ENCODE data around the gene FRG2C. TPM values are rescaled to one million over a fixed set of nuclear protein-coding genes. Genes with fewer than 3 reads are reported as not detected.
"Not testable (repeated sequence)": the region's sequence is repeated elsewhere in the genome, so short reads cannot be mapped to it uniquely, and the experiment has no call there.

FRG2C gene
- total RNA-seq, 1 donor from 2014 or later: not detected

DNA sequence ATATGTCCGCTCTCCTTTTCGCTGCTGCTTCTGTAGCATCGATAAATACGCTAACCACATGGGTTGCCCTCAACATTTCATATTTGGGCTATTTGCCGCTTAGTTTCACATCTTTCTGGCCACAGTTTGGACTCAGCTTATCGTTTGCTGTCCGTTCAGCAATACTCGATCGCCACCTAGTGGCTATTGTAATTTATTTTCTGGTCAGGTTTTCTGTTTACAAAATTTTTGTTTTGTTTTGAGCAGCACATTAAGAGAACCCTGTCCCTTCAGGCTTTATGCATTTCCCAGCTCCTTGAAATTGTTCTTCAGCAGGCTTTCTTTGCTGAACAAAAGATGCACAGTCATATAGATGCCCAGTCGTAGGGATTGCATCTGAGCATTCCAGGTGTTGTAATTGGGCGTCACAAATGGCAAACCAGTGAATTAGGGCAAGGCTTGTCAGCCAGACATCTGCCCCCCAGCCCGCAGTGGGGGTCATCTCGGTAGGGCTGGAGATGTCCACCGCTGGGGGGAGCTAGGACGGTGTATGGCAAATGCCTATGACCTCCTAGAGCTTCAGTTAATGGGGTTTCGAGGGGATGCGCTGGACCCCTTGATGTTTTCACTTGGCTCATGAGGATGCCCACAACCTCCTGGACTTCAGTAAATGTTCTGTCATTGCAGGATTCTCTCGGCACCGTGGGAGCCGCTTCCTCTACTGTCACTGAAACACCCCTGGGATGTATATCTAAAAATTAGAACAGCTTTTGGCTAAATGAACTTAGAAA lies 20.9 kb upstream of the FRG2C start:
- Mint-ChIP-seq H3K4me1 (ENCODE audit: low read depth) (peaks cover 16% of the 10 kb centered on the region), H3K4me3 (ENCODE audit: low read depth) (peak overlapping the region; percentile 39)
- not testable (repeated sequence) for H3K27ac Mint-ChIP-seq; H3K36me3 Mint-ChIP-seq (ENCODE audit: insufficient read depth); H3K9me3 Mint-ChIP-seq (ENCODE audit: low read depth); H3K27me3 Mint-ChIP-seq; DNase-seq (ENCODE audit: low spot score, unreplicated experiment)
- TF ChIP-seq, protein P1, sequence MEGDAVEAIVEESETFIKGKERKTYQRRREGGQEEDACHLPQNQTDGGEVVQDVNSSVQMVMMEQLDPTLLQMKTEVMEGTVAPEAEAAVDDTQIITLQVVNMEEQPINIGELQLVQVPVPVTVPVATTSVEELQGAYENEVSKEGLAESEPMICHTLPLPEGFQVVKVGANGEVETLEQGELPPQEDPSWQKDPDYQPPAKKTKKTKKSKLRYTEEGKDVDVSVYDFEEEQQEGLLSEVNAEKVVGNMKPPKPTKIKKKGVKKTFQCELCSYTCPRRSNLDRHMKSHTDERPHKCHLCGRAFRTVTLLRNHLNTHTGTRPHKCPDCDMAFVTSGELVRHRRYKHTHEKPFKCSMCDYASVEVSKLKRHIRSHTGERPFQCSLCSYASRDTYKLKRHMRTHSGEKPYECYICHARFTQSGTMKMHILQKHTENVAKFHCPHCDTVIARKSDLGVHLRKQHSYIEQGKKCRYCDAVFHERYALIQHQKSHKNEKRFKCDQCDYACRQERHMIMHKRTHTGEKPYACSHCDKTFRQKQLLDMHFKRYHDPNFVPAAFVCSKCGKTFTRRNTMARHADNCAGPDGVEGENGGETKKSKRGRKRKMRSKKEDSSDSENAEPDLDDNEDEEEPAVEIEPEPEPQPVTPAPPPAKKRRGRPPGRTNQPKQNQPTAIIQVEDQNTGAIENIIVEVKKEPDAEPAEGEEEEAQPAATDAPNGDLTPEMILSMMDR (IDR thresholded peaks at IDR 0.05; ENCODE audit: unreplicated experiment): peak; percentile 66

DNA sequence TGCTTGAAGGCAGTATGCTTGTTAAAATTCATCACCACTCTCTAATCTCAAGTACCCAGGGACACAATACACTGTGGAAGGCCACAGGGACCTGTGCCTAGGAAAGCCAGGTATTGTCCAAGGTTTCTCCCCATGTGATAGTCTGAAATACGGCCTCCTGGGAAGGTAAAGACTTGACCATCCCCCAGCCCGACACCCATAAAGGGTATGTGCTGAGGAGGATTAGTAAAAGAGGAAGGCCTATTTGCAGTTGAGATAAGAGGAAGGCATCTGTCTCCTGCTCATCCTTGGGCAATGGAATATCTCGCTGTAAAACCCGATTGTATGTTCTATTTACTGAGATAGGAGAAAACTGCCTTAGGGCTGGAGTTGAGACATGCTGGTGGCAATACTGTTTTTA lies 18.6 kb upstream of the FRG2C start:
- not testable (repeated sequence) for DNase-seq (ENCODE audit: low spot score, unreplicated experiment)
- H3K27ac Mint-ChIP-seq: peak overlapping the region; percentile 25

DNA sequence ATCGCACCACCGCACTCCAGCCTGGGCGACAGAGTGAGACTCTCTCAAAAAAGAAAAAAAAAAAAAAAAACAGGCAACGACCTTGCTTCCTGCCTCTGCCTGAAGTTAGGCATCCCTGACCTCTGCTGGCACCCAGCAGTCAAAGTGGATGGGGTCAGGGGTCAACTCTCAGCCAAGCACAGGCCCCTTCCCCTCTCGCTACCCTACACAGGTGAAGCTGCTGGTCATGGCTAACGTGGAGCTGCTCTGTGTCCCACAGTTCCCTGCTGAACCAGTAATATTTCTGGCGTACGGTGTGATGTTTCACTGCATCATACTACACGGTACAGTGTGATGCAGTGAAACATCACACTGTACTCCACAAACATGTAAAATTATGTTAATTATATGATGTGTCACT lies 13.9 kb upstream of the FRG2C start:
- no peak for DNase-seq (ENCODE audit: low spot score, unreplicated experiment)
- Mint-ChIP-seq H3K4me3 (ENCODE audit: low read depth) (no peak overlapping the region), H3K9me3 (ENCODE audit: low read depth) (no peaks in the 10 kb centered on the region), H3K27ac (no peak overlapping the region), H3K36me3 (ENCODE audit: insufficient read depth) (peaks cover 3% of the 10 kb centered on the region), H3K27me3 (peaks cover 24% of the 10 kb centered on the region), H3K4me1 (ENCODE audit: low read depth) (peaks cover 8% of the 10 kb centered on the region)
- TF ChIP-seq, protein P1 (IDR thresholded peaks at IDR 0.05; ENCODE audit: unreplicated experiment): no peak

More for the DNA sequence above, 18.6 kb upstream of the FRG2C start:
- not testable (repeated sequence) for H3K27me3 Mint-ChIP-seq; H3K9me3 Mint-ChIP-seq (ENCODE audit: low read depth); H3K36me3 Mint-ChIP-seq (ENCODE audit: insufficient read depth); H3K4me3 Mint-ChIP-seq (ENCODE audit: low read depth)
- H3K4me1 Mint-ChIP-seq (ENCODE audit: low read depth): peaks cover 16% of the 10 kb centered on the region

DNA sequence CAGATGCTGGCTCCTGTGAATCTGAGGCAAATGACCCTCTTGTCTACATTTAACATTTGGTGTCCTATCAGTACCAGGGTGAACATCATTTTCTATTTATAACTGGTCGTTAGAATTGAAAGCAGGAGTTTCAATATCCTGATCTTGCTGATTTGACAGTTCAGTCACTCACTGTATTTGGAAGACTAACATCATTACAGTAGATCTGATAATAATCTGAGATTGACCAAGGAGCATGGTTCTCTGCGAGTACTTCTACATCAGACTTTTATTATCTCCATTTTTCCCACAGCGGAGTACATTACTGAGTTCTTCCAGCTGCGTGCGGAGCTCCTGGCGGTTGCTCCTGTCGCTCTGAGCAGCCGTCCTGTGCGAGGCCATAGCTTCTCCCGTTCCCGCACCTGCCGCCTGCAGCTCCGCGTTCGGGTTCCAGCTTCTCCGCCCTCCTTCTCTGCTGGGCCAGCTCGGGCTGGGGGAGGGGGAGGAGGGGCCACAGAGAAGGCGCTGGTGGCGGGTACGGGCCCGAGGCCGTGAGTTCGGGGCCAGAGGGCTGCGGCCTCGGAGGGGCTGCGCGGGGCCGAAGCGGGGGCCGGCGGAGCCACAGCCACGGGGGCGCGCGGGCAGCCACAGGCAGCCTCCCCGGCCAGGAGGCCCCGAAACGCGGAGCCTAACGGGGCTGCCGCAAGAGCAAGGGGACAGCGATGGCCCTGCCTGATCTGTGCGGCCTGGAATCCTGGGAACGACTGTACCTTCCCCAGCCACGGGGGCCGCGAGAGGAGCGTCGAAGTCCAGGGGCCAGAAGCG lies 8.8 kb upstream of the FRG2C start:
- DNase-seq (ENCODE audit: low spot score, unreplicated experiment): not testable (repeated sequence)
- H3K27me3 Mint-ChIP-seq: peaks cover 49% of the 10 kb centered on the region

DNA sequence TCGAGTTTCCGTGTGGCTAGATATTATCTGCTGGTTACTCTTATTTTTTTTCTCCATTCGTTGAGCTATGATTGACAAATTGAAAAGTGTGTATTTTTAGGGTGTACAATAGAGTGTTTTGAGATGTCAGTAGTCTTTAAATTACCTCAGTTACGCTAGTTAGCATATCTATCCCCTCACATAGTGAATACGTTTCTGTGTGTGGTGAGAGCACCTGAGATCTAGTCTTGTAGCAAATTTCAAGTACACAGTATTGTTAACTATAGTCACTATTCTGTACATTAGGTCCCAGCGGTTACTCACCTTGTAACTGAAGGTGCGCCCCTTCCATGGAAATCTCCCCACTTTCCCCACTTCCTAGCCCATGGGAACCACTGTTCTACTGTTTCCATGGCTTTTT lies 8.2 kb upstream of the FRG2C start:
- not testable (repeated sequence) for H3K4me3 Mint-ChIP-seq (ENCODE audit: low read depth); H3K4me1 Mint-ChIP-seq (ENCODE audit: low read depth); H3K9me3 Mint-ChIP-seq (ENCODE audit: low read depth); H3K27ac Mint-ChIP-seq; DNase-seq (ENCODE audit: low spot score, unreplicated experiment); H3K36me3 Mint-ChIP-seq (ENCODE audit: insufficient read depth)
- H3K27me3 Mint-ChIP-seq: peaks cover 52% of the 10 kb centered on the region

More for the DNA sequence above, 8.8 kb upstream of the FRG2C start:
- not testable (repeated sequence) for H3K4me3 Mint-ChIP-seq (ENCODE audit: low read depth); H3K4me1 Mint-ChIP-seq (ENCODE audit: low read depth); H3K36me3 Mint-ChIP-seq (ENCODE audit: insufficient read depth); H3K27ac Mint-ChIP-seq; H3K9me3 Mint-ChIP-seq (ENCODE audit: low read depth)

DNA sequence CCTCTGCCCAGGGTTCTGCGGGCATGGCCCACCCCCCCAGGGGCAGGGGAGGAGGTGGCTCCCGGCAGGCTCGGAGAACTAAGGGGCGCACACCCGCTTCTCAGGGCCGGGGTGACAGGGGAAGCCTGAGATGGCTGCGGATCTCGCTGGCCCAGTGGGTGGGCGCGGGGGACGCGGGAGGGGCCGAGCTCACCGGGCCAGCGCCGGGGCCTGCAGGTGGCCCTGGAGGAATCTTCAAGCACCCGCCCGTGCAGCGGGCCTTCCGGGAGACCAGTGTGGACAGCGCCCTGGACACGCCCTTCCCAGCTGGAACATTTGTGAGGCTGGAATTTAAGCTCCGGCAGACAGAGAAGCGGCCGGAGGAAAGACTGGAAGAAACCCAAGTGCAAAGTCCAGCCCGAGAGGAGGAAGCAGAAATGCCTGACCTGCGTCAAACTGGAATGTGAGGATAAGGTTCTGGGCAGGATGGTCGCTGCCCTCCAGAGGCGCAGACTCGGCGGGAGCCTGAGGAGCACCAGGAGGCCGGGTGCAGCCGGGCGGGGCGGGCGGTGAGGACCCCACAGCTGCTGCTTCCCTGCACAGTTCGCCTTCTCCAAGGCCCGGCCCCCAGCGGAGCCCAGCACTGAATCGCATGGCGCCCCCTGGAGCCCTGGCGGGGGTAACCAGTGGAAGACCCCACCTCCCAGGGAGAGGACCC lies 5.6 kb upstream of the FRG2C start:
- H3K4me1 Mint-ChIP-seq (ENCODE audit: low read depth); H3K36me3 Mint-ChIP-seq (ENCODE audit: insufficient read depth); H3K9me3 Mint-ChIP-seq (ENCODE audit: low read depth): not testable (repeated sequence)
- peak; percentile 62 for DNase-seq (ENCODE audit: low spot score, unreplicated experiment)
- peak overlapping the region; percentile 89 for H3K4me3 Mint-ChIP-seq (ENCODE audit: low read depth)
- peaks cover 50% of the 10 kb centered on the region for H3K27me3 Mint-ChIP-seq
- TF ChIP-seq, protein P1 (IDR thresholded peaks at IDR 0.05; ENCODE audit: unreplicated experiment): peak; percentile 69
- H3K27ac Mint-ChIP-seq: peak overlapping the region; percentile 67

GRCh38 chr3:75659108-75659433 lies 5.1 kb upstream of the FRG2C start:
- H3K4me3 Mint-ChIP-seq (ENCODE audit: low read depth): peak overlapping the region; percentile 89
- H3K36me3 Mint-ChIP-seq (ENCODE audit: insufficient read depth); DNase-seq (ENCODE audit: low spot score, unreplicated experiment); H3K27ac Mint-ChIP-seq; H3K4me1 Mint-ChIP-seq (ENCODE audit: low read depth); H3K9me3 Mint-ChIP-seq (ENCODE audit: low read depth): not testable (repeated sequence)
- H3K27me3 Mint-ChIP-seq: peaks cover 49% of the 10 kb centered on the region

- H3K36me3 Mint-ChIP-seq (ENCODE audit: insufficient read depth); H3K4me3 Mint-ChIP-seq (ENCODE audit: low read depth); H3K9me3 Mint-ChIP-seq (ENCODE audit: low read depth); H3K27ac Mint-ChIP-seq; H3K4me1 Mint-ChIP-seq (ENCODE audit: low read depth); DNase-seq (ENCODE audit: low spot score, unreplicated experiment): not testable (repeated sequence)
- peaks cover 61% of the 10 kb centered on the region for H3K27me3 Mint-ChIP-seq
These were observed 1.5 kb downstream of the FRG2C start for GRCh38 chr3:75665626-75666025.

DNA sequence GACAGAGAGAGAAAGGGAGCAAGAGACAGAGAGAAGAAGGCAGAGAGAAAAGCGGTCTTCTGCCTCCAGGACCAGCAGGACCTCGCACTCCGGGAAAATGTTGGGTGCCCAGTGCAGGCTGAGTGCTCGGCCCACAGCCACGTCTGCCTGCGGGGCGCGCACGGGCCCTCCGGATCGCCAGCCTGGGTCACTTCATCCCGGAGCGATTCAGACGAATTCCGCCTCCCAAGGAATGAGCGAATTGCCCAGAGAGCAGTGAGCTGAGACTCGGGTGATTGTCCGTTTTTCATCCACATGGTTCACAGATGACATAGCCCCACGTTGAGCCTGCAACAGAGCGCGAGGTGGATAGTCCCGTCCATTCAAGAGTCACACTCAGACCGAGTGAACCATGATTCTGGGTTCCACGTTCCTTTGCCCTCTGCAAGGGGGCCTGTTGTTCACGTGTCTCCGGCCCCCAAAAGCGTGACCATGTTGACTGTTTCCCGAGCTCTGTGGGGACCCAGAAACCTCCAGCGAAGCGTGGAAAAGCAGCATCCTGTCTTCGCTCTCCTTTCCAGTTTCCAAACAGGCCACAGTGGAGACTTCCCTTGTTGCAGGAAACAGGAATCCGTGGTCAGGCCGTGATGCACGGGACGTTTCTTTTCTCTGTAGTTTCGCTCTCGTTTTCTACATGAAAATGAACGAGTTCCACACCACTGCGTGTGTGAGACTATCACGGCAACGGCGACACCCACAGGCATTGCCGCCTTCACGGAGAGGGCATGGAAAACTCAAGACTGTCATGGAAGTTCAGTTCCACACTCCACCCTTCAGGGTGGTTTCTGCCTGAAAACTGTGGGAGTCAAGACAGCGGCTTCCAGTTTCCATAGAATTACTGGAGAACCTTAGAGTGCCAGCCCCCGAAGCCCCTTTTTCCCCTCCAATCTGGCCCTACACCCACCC lies 3.9 kb downstream of the FRG2C start:
- H3K27ac Mint-ChIP-seq; DNase-seq (ENCODE audit: low spot score, unreplicated experiment); H3K36me3 Mint-ChIP-seq (ENCODE audit: insufficient read depth): not testable (repeated sequence)
- peaks cover 78% of the 10 kb centered on the region for H3K27me3 Mint-ChIP-seq
- peak overlapping the region; percentile 42 for H3K4me3 Mint-ChIP-seq (ENCODE audit: low read depth)
- peaks cover 11% of the 10 kb centered on the region for H3K4me1 Mint-ChIP-seq (ENCODE audit: low read depth)
- H3K9me3 Mint-ChIP-seq (ENCODE audit: low read depth): peaks cover 13% of the 10 kb centered on the region
